Suprapubic skin (tissue), 4 donors: ENCODE measurements around the gene DHX30. TPM values are rescaled to one million over a fixed set of nuclear protein-coding genes. Genes with fewer than 3 reads are reported as not detected.

Experiments used
- DNase-seq, 2 donors: peaks; one replicate each; pipeline ENCODE4 v3.0.0-alpha.2; 2019; ENCODE audit warnings: low spot score in 2 of 2
- H3K27ac ChIP-seq: fragments of 200-600 bp; sonication (generic); one replicate; pipeline ENCODE4 v1.5.1; 2019
- H3K27me3 ChIP-seq: fragments of 200-600 bp; sonication (generic); one replicate; pipeline ENCODE4 v1.5.1; 2019
- H3K36me3 ChIP-seq: fragments of 200-600 bp; sonication (generic); one replicate; pipeline ENCODE4 v1.5.1; 2019
- H3K4me1 ChIP-seq: fragments of 200-600 bp; sonication (generic); one replicate; pipeline ENCODE4 v1.5.1; 2019
- H3K4me3 ChIP-seq: fragments of 200-600 bp; sonication (generic); one replicate; pipeline ENCODE4 v1.5.1; 2019; ENCODE audit warnings: mild to moderate bottlenecking
- H3K9me3 ChIP-seq: fragments of 200-600 bp; sonication (generic); one replicate; pipeline ENCODE4 v1.5.1; 2019
- EP300 ChIP-seq: sonication (generic); formaldehyde crosslinking; IDR thresholded peaks from one replicate; pipeline ENCODE4 v1.6.1; 2017; ENCODE audit warnings: antibody characterized with exemption
- WGBS: methylation state at CpG from one replicate; pipeline ENCODE4 v1.1.5; 2018; 5-methylcytosine and 5-hydroxymethylcytosine counted together
- total RNA-seq, 4 donors: library from RNA; depleted of rRNA; stranded (reverse); fragments of >200 nt; gene quantifications; one replicate each; pipeline ENCODE4 v1.1.0, GENCODE V29; 2016

Gene DHX30
- total RNA-seq, 4 donors from 2014 or later, result 56.7 to 74.1 (median 69.4) TPM

- no peak for DNase-seq
- 43% methylated on average over 3 of the region's 3 CpGs for WGBS
- no peaks in the 10 kb centered on the region for H3K9me3 ChIP-seq
- TF ChIP-seq EP300, result no peak
- no peak overlapping the region for H3K4me3 ChIP-seq
- no peak overlapping the region for H3K27ac ChIP-seq
- no peaks in the 10 kb centered on the region for H3K27me3 ChIP-seq
- H3K36me3 ChIP-seq, result peaks cover 34% of the 10 kb centered on the region
- H3K4me1 ChIP-seq, result no peaks in the 10 kb centered on the region
These were observed 96.7 kb downstream of the DHX30 start for GRCh38 chr3:47899495-47900108.

Other genes with a start within 250 kb of the DHX30 start
- 1 to 10 TPM in 3 of 4 donors, not detected in 1; 2.3 to 2.7 (median 2.4) TPM for gene CSPG5, start 224.3 kb upstream of the DHX30 start, total RNA-seq
- 10 to 100 TPM; 41.0 to 75.5 (median 58.1) TPM for gene SMARCC1, start 21.2 kb upstream of the DHX30 start, total RNA-seq
- 100 to 1,000 TPM; 132 to 162 (median 144) TPM for gene MAP4, start 213.3 kb downstream of the DHX30 start, total RNA-seq